HUES48 (cell line): Measurements from ENCODE around the gene PHF10.

ENCODE experiments used
- H3K27ac ChIP-seq: one replicate; pipeline ENCODE4 v1.7.0; 2013; ENCODE audit warnings: low read depth, low read length, inconsistent platforms
- H3K27me3 ChIP-seq: 2 replicates; pipeline ENCODE4 v1.6.1; 2013; ENCODE audit warnings: mild to moderate bottlenecking, low read length; ENCODE audit not compliant: control insufficient read depth, insufficient read depth
- H3K36me3 ChIP-seq: 2 replicates; pipeline ENCODE4 v1.6.1; 2013; ENCODE audit warnings: low read length; ENCODE audit not compliant: control insufficient read depth, insufficient read depth
- H3K4me1 ChIP-seq: 2 replicates; pipeline ENCODE4 v1.6.1; 2013; ENCODE audit warnings: mild to moderate bottlenecking, low read length; ENCODE audit not compliant: control insufficient read depth, insufficient read depth
- H3K4me3 ChIP-seq: 2 replicates; pipeline ENCODE4 v1.5.1; 2013; ENCODE audit warnings: mild to moderate bottlenecking, low read depth, low read length
- H3K9ac ChIP-seq: 2 replicates; pipeline ENCODE4 v1.6.1; 2013; ENCODE audit warnings: mild to moderate bottlenecking, low read depth, low read length, moderate library complexity
- H3K9me3 ChIP-seq: 2 replicates; pipeline ENCODE4 v1.6.1; 2013; ENCODE audit warnings: low read length; ENCODE audit not compliant: control insufficient read depth, insufficient read depth

The PHF10 gene

DNA sequence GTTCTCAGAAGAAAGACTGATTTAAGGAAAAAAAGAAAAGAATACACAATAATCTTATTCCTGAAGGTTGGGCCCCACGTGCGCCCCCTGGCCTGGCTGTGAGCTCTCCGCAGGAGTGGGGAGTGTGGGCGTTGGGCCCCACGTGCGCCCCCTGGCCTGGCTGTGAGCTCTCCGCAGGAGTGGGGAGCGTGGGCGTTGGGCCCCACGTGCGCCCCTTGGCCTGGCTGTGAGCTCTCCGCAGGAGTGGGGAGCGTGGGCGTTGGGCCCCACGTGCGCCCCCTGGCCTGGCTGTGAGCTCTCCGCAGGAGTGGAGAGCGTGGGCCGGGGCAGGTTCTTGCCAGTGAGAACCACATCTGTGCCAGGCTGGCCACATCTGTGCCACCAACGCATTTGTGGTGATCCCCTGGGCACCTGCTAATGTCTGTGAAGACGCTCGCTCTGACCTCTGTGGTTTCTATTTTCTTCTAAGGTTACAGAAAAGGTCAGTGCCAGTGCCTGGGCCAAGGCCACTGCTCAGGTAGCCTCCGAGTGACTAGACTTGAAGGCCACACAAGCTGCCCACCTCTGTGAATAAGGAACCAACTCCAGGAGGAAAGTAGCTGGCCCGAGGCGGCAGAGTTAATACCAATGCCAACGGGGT, 63.4 kb downstream of the PHF10 start:
- Histone ChIP-seq H3K27ac (no peak overlapping the region), H3K9me3 (no peaks in the 10 kb centered on the region), H3K4me3 (no peak overlapping the region), H3K9ac (no peak overlapping the region), H3K4me1 (no peaks in the 10 kb centered on the region), H3K36me3 (peaks cover 91% of the 10 kb centered on the region), H3K27me3 (no peaks in the 10 kb centered on the region)

DNA sequence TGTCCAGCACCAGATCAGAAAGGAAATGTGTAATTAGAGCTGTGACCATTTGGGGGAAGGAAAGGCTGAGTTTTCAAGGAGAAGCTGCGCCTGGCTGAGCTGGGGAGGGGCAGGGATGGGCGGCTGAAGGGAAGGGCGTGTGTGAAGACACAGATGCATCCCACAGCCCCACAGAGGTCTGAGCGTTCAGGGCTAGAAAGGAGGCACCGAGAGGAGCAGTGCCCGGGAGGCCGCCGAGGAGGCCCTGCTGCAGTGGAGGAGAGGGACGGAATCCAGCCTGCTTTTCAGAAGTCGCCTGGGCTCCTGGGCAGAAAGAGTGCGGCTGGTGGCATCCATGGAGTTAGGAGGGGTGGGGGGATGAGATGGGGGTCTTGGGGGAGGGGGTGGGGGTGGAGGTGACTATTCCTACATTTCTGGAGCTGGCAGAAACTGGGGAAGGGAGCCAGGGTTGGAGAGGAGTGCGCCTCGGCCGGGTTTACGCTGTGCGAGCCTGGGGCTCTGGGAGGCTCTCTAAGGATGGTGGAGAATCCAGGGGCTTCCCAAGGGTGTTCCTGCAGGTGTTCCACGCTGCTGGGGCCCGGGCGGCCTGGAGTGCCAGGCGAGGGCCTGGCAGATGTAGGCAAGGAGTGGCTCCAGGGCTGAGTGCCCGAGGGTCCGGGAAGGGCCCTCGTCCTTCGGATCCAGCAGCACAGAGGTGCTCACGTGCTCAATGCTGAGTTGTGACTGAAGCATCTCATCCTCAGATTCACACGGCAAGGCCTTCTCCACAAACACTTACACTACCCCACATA, 64.3 kb downstream of the PHF10 start:
- Histone ChIP-seq H3K9ac (no peak overlapping the region), H3K4me3 (no peak overlapping the region), H3K9me3 (no peaks in the 10 kb centered on the region), H3K27ac (no peak overlapping the region), H3K4me1 (no peaks in the 10 kb centered on the region), H3K36me3 (peaks cover 84% of the 10 kb centered on the region), H3K27me3 (no peaks in the 10 kb centered on the region)

DNA sequence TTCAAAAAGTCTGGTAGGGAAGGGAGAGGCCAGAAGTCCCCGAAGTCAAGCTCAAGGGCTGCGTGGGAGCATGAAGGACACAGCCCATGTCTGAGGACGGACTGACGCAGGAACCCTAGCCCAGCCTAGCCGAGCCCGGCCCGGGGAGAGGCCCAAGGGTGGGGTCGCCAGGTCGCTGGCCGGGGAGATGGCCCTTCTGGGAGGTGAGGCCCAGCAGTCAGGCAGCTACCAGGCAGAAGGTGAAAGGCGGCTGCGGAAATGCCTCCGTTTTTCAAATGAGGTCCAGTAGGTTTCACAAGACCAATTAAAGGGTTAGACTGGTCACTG, 67.1 kb downstream of the PHF10 start:
- Histone ChIP-seq H3K36me3 (peaks cover 60% of the 10 kb centered on the region), H3K27ac (no peak overlapping the region), H3K4me3 (no peak overlapping the region), H3K9ac (no peak overlapping the region), H3K27me3 (no peaks in the 10 kb centered on the region), H3K9me3 (no peaks in the 10 kb centered on the region), H3K4me1 (no peaks in the 10 kb centered on the region)

DNA sequence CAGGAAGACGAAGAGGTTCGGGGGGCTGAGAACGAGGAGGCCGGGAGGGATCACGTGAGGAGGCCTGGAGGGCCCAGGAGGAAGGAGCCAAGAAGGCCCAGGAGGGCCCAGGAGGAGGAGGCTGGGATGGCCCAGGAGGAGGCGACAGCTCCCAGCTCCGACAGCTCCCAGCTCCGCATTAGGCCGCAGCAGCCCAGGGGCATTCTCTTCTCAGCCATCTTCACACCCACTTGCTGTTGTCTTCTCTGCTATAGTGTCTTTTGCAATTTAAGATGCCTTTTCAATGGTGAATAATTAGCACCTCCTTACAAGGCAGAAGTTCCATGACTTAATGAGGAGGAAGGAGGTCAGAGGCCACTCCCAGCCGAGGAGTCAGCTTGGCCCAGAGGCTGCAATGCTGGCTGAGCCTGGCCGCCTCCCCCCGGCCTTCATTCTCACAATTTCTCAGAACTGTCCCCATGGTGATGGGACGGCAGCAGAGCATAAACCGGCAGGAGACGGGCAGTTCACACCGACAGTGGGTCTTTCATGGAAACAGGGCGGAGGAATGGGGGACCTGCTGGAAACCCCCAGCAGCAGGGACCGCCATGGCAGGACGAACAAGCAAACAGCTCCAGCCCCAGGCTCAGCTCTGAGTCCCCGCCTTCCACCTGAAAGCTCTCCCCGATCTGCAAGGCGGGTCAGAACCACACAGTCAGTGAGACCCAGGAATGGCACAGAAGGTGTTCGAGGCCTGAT, 67.6 kb downstream of the PHF10 start:
- Histone ChIP-seq H3K27ac (no peak overlapping the region), H3K36me3 (peaks cover 59% of the 10 kb centered on the region), H3K9me3 (no peaks in the 10 kb centered on the region), H3K4me1 (no peaks in the 10 kb centered on the region), H3K27me3 (no peaks in the 10 kb centered on the region), H3K9ac (no peak overlapping the region), H3K4me3 (no peak overlapping the region)

DNA sequence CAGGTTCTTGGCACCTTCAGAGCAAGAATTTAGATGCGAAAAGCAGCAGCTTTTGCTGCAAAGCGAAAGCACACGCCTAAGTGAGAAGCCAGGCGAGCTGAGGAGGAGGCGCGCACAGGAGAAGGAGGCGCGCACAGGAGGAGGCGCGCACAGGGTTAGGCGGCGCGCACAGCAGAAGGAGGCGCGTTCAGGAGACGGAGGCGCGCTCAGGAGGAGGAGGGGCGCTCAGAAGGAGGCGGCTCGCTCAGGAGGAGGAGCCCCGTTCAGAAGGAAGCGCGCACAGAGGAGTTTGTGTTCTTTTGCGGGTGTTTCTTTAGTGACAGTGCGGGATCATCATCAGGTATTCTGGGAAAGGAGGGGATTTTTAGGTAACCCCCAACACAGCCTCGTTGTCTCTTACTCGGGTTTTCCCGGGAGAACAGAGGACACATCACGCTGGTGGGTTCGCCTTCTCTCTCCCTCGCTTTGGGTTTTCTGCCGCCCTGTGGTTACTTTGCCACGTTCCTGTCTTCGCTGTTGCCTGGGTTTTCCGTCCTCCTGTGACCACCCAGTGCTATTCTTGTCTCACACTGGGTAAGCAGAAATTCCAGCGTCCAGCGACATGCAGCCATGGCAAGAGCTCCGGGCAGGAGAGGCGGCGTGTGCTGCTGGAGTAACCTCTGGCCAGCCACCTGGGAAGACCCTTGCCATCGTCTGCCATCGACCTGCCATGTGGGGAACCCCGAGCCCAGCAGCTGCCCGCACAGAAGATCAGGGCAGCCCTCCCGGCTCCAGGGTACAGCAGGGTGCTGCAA, 69.5 kb downstream of the PHF10 start:
- peak overlapping the region; percentile 52 for H3K27ac ChIP-seq
- no peak overlapping the region; the same call in 1 of the 2 replicates for H3K9ac ChIP-seq

More for the DNA sequence above, 69.5 kb downstream of the PHF10 start:
- no peaks in the 10 kb centered on the region for H3K4me1 ChIP-seq
- H3K36me3 ChIP-seq, result peaks cover 48% of the 10 kb centered on the region
- no peaks in the 10 kb centered on the region for H3K9me3 ChIP-seq
- peak overlapping the region; percentile 67 for H3K4me3 ChIP-seq
- no peaks in the 10 kb centered on the region for H3K27me3 ChIP-seq
